ENCODE measurements around the gene PCDHGA10. TPM values are rescaled to one million over a fixed set of nuclear protein-coding genes. Genes with fewer than 3 reads are reported as not detected.
"Not testable (repeated sequence)": the region's sequence is repeated elsewhere in the genome, so short reads cannot be mapped to it uniquely, and the experiment has no call there.

The PCDHGA10 gene
- total RNA-seq, 3 donors from 2014 or later, result 0.25 to 0.68 (median 0.40) TPM

GRCh38 chr5:141403387-141403786 is 9.4 kb upstream of the PCDHGA10 start:
- DNase-seq, result no peak
- Mint-ChIP-seq H3K4me1 (ENCODE audit: low read depth) (peaks cover 2% of the 10 kb centered on the region), H3K36me3 (ENCODE audit: insufficient read depth) (peaks cover 2% of the 10 kb centered on the region), H3K4me3 (no peak overlapping the region), H3K27me3 (ENCODE audit: low read depth) (peaks cover 81% of the 10 kb centered on the region), H3K9me3 (peaks cover 25% of the 10 kb centered on the region)
- no peak for ATAC-seq

- H3K36me3 Mint-ChIP-seq (ENCODE audit: insufficient read depth), result peaks cover 11% of the 10 kb centered on the region
- peak; percentile 61 to 67 for ATAC-seq
Observed at GRCh38 chr5:141407790-141408505, 4.8 kb upstream of the PCDHGA10 start, which contains the start of gene PCDHGB6. Gene PCDHGB6, plus strand, starts transcription at chr5:141408021. Its CDS starts 182 bp downstream, at chr5:141408203.

GRCh38 chr5:141409598-141410306 is 3.0 kb upstream of the PCDHGA10 start:
- ATAC-seq, result no peak
- Mint-ChIP-seq H3K36me3 (ENCODE audit: insufficient read depth) (peaks cover 15% of the 10 kb centered on the region), H3K4me1 (ENCODE audit: low read depth) (peaks cover 14% of the 10 kb centered on the region), H3K27me3 (ENCODE audit: low read depth) (peaks cover 82% of the 10 kb centered on the region), H3K4me3 (no peak overlapping the region), H3K9me3 (peaks cover 26% of the 10 kb centered on the region)
- DNase-seq, result no peak

More at GRCh38 chr5:141407790-141408505, 4.8 kb upstream of the PCDHGA10 start, which contains the start of gene PCDHGB6:
- DNase-seq; H3K4me1 Mint-ChIP-seq (ENCODE audit: low read depth): not testable (repeated sequence)
- H3K27me3 Mint-ChIP-seq (ENCODE audit: low read depth), result peaks cover 82% of the 10 kb centered on the region
- H3K9me3 Mint-ChIP-seq, result peaks cover 22% of the 10 kb centered on the region
- peak within 1 kb of the TSS; percentile 65 for H3K4me3 Mint-ChIP-seq

- peaks cover 15% of the 10 kb centered on the region for H3K36me3 Mint-ChIP-seq (ENCODE audit: insufficient read depth)
- ATAC-seq, result no peak
- no peak for DNase-seq
Observed at GRCh38 chr5:141411575-141411974, 1.2 kb upstream of the PCDHGA10 start.

GRCh38 chr5:141413540-141414069 is 818 bp downstream of the PCDHGA10 start:
- peak overlapping the region; percentile 84 for H3K4me3 Mint-ChIP-seq
- no peak for ATAC-seq
- peaks cover 16% of the 10 kb centered on the region for H3K4me1 Mint-ChIP-seq (ENCODE audit: low read depth)
- H3K36me3 Mint-ChIP-seq (ENCODE audit: insufficient read depth), result peaks cover 19% of the 10 kb centered on the region
- H3K27me3 Mint-ChIP-seq (ENCODE audit: low read depth), result peaks cover 81% of the 10 kb centered on the region
- peaks cover 24% of the 10 kb centered on the region for H3K9me3 Mint-ChIP-seq
- DNase-seq, result no peak

More at GRCh38 chr5:141411575-141411974, 1.2 kb upstream of the PCDHGA10 start:
- Mint-ChIP-seq H3K4me1 (ENCODE audit: low read depth) (peaks cover 14% of the 10 kb centered on the region), H3K9me3 (peaks cover 19% of the 10 kb centered on the region), H3K4me3 (no peak overlapping the region), H3K27me3 (ENCODE audit: low read depth) (peaks cover 78% of the 10 kb centered on the region)

- Mint-ChIP-seq H3K9me3 (peaks cover 21% of the 10 kb centered on the region), H3K36me3 (ENCODE audit: insufficient read depth) (peaks cover 16% of the 10 kb centered on the region), H3K27me3 (ENCODE audit: low read depth) (peaks cover 79% of the 10 kb centered on the region), H3K4me1 (ENCODE audit: low read depth) (peaks cover 16% of the 10 kb centered on the region)
- DNase-seq, ATAC-seq, H3K4me3 Mint-ChIP-seq: not testable (repeated sequence)
Observed at GRCh38 chr5:141414548-141415274, 1.9 kb downstream of the PCDHGA10 start.

- ATAC-seq, DNase-seq: not testable (repeated sequence)
- peaks cover 22% of the 10 kb centered on the region for H3K9me3 Mint-ChIP-seq
- H3K27me3 Mint-ChIP-seq (ENCODE audit: low read depth), result peaks cover 78% of the 10 kb centered on the region
- H3K4me3 Mint-ChIP-seq, result peak overlapping the region; percentile 24
- peaks cover 17% of the 10 kb centered on the region for H3K36me3 Mint-ChIP-seq (ENCODE audit: insufficient read depth)
- H3K4me1 Mint-ChIP-seq (ENCODE audit: low read depth), result peaks cover 16% of the 10 kb centered on the region
Observed at GRCh38 chr5:141415275-141415618, 2.5 kb downstream of the PCDHGA10 start.

GRCh38 chr5:141417494-141418172 is 4.8 kb downstream of the PCDHGA10 start, which contains the start of gene PCDHGB7:
Gene PCDHGB7, plus strand, starts transcription at chr5:141417677. Its CDS starts 183 bp downstream, at chr5:141417860.
- Mint-ChIP-seq H3K4me1 (ENCODE audit: low read depth) (peaks cover 16% of the 10 kb centered on the region), H3K9me3 (peaks cover 31% of the 10 kb centered on the region)

GRCh38 chr5:141419074-141419880 is 6.5 kb downstream of the PCDHGA10 start:
- Mint-ChIP-seq H3K27me3 (ENCODE audit: low read depth) (peaks cover 81% of the 10 kb centered on the region), H3K4me3 (no peak overlapping the region)
- ATAC-seq, result no peak

More at GRCh38 chr5:141417494-141418172, 4.8 kb downstream of the PCDHGA10 start, which contains the start of gene PCDHGB7:
- H3K36me3 Mint-ChIP-seq (ENCODE audit: insufficient read depth), result peaks cover 18% of the 10 kb centered on the region
- H3K4me3 Mint-ChIP-seq, result peak within 1 kb of the TSS; percentile 66
- H3K27me3 Mint-ChIP-seq (ENCODE audit: low read depth), result peaks cover 88% of the 10 kb centered on the region
- DNase-seq, result not testable (repeated sequence)
- ATAC-seq, result peak; percentile 64 to 72

GRCh38 chr5:141420855-141421488 is 8.2 kb downstream of the PCDHGA10 start, which contains the start of gene PCDHGA11:
Gene PCDHGA11, plus strand, starts transcription at chr5:141421051. Its CDS starts 177 bp downstream, at chr5:141421228.
- peaks cover 4% of the 10 kb centered on the region for H3K4me1 Mint-ChIP-seq (ENCODE audit: low read depth)
- peaks cover 77% of the 10 kb centered on the region for H3K27me3 Mint-ChIP-seq (ENCODE audit: low read depth)
- no peak for DNase-seq
- H3K36me3 Mint-ChIP-seq (ENCODE audit: insufficient read depth), result peaks cover 14% of the 10 kb centered on the region
- ATAC-seq, result peak; percentile 50 to 54
- H3K4me3 Mint-ChIP-seq, result peak within 1 kb of the TSS; percentile 71
- H3K9me3 Mint-ChIP-seq, result peaks cover 31% of the 10 kb centered on the region

More at GRCh38 chr5:141419074-141419880, 6.5 kb downstream of the PCDHGA10 start:
- H3K9me3 Mint-ChIP-seq, result peaks cover 35% of the 10 kb centered on the region
- no peak for DNase-seq
- H3K36me3 Mint-ChIP-seq (ENCODE audit: insufficient read depth), result peaks cover 15% of the 10 kb centered on the region
- peaks cover 8% of the 10 kb centered on the region for H3K4me1 Mint-ChIP-seq (ENCODE audit: low read depth)

GRCh38 chr5:141421489-141421855 is 8.7 kb downstream of the PCDHGA10 start:
- peak overlapping the region; percentile 71 for H3K4me3 Mint-ChIP-seq
- peaks cover 14% of the 10 kb centered on the region for H3K36me3 Mint-ChIP-seq (ENCODE audit: insufficient read depth)
- peaks cover 31% of the 10 kb centered on the region for H3K9me3 Mint-ChIP-seq
- DNase-seq, result no peak
- H3K27me3 Mint-ChIP-seq (ENCODE audit: low read depth), result peaks cover 78% of the 10 kb centered on the region
- H3K4me1 Mint-ChIP-seq (ENCODE audit: low read depth), result peaks cover 4% of the 10 kb centered on the region
- no peak for ATAC-seq

- H3K4me3 Mint-ChIP-seq, result no peak overlapping the region
- no peak for DNase-seq
- peaks cover 3% of the 10 kb centered on the region for H3K4me1 Mint-ChIP-seq (ENCODE audit: low read depth)
- peaks cover 33% of the 10 kb centered on the region for H3K9me3 Mint-ChIP-seq
- H3K27me3 Mint-ChIP-seq (ENCODE audit: low read depth), result peaks cover 79% of the 10 kb centered on the region
- ATAC-seq, result no peak
- peaks cover 13% of the 10 kb centered on the region for H3K36me3 Mint-ChIP-seq (ENCODE audit: insufficient read depth)
Observed at GRCh38 chr5:141422742-141423291, 10.0 kb downstream of the PCDHGA10 start.
